Effector CD8-positive, alpha-beta T cell (primary cell): ENCODE measurements around the gene SRRM1.
"Not testable (repeated sequence)": the region's sequence is repeated elsewhere in the genome, so short reads cannot be mapped to it uniquely, and the experiment has no call there.

Experiments used
- DNase-seq: peaks from one replicate; lab custom pipeline; 2025; lab: John Stamatoyannopoulos, UW

SRRM1 gene

DNA sequence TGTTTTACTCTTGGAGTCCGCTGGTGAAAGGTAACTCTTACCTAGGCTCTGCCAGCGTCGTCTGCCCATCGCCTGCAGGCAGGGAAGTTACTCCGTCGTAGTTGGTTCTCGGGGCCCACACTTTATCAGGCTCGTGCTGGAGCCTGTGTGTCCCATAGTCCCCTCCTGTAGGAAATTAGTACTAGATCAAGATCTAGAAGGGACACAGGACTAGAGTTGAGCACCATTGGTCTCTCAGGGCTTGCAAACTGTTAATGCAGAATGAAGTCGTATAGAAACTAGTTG, 940 bp downstream of the SRRM1 start:
- DNase-seq, result no peak

DNA sequence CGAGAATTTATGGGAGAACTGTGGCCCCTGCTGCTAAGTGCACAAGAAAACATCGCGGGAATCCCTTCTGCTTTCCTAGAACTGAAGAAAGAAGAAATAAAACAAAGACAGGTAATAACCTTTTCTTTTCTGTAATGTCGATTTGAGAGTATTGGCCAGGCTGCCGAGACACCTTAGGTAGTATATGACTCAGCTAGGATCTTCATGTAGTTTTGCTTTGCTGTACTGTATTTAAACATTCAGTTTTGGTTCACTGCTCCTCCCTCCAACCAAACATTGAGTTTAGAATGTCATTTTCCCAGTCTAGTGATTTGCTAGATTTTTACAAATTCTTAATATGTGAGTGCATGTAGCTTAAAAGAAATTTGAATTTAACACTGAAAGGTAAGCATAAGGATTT, 5.8 kb downstream of the SRRM1 start:
- no peak for DNase-seq

DNA sequence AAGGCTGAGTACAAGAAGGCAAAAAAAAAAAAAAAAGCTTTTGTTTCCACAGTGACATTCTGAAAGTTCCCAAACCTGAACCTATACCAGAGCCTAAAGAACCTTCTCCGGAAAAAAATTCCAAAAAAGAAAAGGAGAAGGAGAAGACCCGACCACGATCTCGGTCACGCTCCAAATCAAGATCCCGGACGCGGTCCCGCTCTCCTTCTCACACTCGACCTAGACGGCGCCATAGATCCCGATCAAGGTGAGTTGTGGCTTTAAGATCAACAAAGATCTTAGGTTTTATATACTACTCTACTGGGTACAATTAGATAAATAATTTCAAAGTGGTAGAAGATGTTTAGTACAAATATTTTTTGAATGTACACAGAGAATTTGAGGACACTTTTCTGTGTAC, 9.3 kb downstream of the SRRM1 start:
- DNase-seq, result no peak

DNA sequence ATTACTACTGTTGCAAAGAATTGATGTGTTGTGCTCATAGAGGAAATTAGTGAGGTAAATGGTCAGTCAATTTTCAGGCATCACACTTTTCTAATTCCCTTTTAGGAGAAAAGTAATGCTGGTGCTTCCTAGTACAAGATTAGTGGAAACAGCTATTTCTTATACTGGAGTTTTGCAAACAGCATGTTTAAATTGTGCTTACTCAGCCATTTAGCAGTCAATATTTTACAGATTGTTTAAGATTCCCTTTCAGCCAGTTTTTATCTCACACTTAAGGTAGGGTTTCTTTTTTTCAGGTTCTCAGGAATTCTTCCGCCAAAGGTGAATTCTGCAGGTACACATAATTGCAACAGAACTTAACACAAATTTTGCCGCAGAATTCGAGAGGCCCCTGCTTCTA, 10.9 kb downstream of the SRRM1 start:
- no peak for DNase-seq

DNA sequence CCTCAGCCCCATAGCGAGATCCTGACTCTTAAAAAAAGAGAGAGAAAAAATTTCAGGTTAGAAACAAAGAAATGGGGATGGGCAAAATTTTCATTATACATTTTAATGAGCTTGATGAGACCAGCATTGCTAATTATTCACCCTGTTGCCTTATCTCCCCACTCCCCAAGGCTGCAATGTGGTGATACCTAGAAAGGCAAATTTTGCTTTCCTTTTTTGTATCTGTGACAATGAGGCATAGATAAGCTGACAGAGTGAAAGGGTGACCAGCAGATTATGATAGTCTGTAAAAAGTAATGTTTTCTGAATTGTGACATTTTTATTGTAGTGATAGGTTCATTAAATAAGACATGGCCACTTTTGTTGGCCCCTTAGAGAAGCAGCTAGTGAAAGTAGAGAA, 12.9 kb downstream of the SRRM1 start:
- no peak for DNase-seq

DNA sequence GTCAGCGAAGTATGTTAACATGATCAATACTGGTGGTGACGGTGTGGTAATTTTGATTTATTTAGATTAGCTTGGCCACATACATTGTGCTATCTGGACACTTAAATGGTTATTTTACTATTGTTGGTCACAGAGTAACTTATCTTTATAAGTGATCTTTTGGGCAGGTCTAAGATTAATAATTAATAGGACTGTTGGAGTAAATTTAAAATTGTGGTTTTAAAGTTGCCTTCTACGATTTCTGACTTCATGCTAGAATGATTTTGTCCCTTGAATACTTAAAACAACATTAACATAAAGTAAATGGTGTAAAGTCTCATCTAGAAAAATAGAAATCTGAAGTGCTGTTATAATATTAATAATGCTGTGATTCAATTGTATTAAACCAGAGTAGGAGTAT, 14.7 kb downstream of the SRRM1 start:
- no peak for DNase-seq

DNA sequence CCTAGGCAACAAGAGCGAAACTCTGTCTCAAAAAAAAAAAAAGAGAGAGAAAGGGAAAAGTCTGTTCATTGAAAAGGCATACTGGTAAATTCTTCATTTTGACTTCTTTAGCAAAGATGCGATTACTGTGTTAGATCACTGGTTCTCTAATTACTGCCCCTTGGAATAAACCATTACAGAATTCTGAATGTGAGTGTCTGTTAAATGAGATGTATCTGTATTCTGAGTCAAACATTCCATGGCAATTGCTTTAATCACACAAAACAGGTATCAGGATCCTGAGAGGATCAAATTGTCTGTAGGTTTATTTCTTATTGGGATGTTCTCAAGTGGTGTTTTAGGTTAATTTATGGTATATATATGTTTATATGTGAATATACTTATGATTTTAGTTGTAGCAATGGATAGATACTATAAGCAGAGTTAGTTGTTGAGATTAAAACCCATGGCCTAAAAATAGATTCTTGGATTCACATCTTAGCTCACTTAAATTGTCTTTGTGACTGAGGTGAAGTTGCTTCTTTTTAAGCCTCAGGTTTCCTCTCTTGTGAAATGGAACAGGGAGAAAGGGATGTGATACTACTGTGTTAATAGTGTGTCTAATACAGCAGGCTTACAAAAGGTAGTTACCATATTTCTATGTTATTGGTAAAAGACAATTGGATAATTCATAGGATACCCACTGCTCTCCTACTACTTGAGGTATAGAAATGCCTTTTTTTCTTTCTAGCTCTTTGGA, 16.2 kb downstream of the SRRM1 start:
- DNase-seq, result no peak

DNA sequence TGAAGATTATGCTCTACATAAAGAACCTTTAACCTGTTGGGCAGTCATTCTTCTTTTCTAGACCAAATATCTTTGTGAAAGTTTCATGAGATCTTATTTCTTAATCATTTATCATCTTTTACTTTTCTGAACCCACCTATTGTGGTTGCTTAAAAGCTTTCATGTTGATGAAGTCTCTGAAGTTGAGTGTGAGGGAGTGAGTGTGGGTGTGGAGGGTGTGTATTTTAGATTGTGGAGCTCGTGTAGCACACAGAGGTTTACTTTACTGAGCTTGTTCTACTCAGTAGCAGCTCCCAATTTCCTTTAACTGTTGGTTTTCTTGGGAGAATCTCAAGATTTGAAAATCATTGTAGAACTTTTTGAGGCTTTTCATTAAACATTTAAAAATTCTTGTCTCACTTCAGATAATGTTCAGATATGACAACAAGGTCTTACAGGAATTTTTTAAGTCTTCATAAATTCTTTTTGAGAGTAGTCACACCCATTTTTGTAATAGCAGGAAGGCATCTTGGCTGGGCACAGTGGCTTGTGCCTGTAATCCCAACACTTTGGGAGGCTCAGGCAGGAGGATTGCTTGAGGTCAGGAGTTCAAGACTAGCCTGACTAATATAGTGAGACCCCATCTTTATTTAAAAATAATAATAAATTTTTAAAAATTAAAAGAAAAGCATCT, 17.0 kb downstream of the SRRM1 start:
- no peak for DNase-seq

DNA sequence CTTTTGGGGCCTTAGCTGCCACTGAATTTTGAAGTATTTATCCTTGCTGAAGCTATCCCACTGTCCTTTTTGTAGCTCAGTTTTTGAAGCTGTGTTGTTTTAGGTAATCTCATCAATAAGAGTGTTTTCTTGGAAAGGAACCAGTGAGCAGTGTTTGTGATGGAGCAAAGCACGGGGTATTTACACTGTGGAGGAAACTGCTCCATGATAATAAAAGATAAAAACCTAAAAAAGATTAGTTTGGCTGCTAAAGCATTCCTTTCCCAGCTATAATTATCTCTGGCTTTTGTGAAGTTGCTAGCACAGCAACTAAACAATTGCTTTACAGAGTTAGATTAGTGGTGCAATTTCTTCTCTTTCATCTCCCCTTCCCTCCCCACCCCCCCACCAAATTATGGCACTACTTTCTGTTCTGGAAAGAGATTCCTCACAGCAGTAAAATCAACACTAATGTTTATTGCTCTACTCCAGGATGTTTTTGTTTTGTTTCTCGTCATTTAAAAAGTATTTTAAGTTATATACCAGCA, 21.5 kb downstream of the SRRM1 start:
- DNase-seq, result no peak

DNA sequence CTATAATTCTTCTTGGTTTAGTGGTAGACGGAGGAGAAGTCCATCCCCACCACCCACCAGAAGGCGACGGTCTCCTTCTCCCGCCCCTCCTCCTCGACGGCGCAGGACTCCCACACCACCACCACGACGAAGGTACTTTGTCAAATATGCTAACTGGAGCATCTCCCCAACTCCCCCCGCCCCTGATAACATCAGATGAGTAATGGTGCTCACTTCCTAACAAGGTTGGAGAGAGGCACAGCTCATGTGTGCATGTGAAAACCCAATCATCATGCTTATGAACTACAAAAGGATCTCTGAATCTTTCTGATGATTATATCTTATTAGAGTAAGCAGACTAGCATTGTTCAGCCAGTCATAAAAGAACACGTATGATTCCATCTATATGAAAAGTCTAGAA, 23.7 kb downstream of the SRRM1 start:
- no peak for DNase-seq

DNA sequence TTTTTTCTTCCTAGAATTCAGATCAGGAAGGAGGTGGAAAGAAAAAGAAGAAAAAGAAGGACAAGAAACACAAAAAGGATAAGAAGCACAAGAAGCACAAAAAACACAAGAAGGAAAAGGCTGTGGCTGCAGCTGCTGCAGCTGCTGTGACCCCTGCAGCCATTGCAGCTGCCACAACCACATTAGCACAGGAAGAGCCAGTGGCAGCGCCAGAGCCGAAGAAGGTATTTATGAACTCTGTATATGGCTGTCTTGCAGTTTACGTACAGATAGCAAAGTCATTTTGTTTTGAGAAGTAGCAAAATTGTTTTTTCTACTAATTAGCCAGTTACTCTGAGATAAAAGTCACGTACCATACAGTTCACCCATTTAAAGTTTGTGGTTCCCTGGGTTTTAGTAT, 28.3 kb downstream of the SRRM1 start:
- DNase-seq, result not testable (repeated sequence)

DNA sequence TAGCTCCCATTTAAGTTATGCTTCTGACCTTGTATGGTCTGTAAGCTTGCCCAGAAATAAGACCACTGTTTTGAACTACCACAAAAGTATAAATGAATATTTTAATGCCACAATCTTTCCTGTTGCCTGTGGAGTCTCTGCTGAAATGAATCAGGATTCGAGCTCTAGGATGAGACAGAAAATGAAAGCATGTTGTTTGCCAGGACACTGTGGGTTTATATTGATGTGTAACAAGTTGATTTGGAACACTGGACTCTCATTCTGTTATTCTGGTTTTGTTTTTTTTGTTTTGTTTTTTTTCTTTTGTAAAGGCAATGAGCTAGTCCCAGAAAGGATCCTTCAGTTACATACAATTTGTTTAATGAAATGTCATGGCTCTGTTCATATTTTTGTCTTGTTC, 29.6 kb downstream of the SRRM1 start:
- DNase-seq, result not testable (repeated sequence)

DNA sequence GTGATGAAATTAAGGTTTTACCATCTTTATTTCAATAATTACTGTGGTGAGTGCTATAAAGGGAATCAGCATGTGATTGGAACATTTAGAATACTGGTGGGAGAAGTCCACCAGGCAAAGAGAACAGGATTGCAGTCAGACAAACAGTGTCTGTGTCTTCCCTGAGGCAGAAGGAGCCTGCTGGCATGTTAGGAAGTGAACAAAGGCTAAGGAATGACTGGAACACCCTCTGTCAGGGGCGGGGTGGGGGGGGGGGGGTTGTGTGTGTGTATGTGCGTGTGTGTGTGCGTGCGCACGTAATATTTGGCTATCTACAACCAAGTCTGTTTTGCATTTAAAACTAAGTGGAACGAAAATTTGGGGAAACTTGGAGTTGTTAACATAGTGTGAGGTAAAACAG, 30.2 kb downstream of the SRRM1 start:
- DNase-seq, result no peak

DNA sequence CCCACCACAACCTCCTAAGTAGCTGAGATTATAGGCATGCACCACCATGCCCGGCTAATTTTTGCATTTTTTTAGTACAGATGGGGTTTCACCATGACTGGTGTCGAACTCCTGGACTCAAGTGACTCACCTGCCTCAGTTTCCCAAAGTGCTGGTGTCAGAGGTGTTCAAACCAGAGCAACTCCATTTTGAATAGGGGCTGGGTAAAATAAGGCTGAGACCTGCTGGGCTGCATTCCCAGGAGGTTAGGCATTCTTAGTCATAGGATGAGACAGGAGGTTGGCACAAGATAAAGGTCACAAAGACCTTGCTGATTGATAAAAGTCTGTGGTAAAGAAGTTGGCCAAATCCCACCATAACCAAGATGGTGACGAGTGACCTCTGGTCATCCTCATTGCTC, 35.3 kb downstream of the SRRM1 start:
- DNase-seq, result not testable (repeated sequence)

DNA sequence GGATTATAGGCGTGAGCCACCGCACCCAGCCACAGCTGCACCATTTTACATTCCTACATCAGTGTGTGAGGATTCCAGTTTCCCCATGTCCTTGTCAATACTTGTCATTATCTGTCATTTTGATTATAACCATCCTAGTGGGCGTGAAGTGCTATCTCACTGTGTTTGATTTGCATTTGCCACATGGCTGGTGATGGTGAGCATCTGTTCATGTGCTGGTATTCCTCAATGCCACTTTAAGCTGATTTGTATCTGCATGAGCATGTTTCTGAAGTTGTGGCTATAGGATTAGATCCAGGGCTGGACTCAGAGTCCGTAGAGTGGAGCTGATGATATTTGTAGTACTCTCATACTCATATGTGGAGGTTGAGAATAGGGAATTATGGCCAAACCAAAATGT, 36.6 kb downstream of the SRRM1 start:
- no peak for DNase-seq

DNA sequence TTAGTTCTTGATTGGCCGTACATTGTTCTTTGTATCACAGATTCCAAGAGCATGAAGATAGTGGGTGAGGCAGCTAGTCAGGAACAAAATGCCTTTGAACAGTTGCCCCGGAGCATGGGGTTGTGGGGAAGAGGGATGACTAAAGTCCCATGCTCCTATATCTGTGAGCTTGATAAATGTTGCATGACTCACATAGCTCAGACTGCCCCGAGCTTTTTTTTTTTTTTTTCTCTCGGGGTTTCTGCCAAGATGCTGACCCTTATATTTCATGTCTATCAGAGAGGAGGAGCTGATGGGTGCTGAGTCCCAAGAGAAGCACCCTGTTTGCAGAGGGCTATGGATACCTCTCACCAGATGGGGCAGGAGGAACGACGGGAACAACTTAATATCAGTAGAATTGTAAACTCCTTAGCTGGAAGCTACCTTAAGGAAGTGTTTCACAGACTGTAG, 40.6 kb downstream of the SRRM1 start:
- no peak for DNase-seq

DNA sequence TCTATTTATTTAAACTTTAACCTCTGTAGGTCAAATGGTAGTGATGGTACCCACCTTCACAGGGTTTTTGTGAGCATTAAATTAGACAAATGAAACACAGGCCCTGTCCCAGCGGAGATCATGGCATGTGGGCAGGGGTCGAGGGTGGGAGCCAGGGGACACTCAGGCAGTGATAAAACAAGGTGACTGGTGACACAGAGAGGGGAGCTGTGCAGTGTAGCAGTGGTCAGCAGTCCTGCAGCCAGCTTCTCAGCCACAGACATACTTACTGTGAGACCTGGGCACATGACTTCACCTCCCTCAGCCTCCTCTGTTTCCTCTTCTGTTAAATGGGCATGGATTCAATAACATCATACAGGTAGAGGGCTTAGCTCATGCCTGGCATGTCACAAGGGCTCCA, 44.9 kb downstream of the SRRM1 start:
- no peak for DNase-seq

DNA sequence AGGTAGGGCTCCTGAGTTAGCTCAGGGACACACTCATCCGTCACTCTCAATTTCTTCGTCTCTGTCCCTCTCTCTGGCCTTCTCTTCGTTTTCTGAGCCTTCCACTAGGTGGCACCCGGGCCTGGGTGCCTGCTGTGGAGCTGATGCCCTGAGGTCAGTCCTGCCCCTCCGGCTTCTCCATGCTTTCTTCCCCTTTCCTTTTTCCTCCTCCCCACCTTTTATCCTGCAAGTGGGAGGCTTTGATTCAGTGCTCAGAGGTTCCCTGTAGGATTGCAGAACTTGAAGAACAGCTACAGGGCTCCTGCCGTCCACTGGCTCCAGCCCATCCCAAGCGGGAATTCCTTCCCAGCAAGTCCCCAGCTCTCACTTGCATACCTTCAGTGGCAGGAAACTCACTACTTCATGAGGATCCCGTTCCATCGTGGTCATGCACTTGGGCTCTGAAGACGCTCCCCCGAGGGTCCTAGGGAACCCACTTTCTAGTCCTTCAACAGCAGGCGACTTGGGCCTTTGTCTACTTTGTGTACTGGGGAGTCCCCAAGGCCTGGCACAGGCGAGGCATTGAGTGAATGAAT, 45.6 kb downstream of the SRRM1 start:
- DNase-seq, result peak; percentile 33

DNA sequence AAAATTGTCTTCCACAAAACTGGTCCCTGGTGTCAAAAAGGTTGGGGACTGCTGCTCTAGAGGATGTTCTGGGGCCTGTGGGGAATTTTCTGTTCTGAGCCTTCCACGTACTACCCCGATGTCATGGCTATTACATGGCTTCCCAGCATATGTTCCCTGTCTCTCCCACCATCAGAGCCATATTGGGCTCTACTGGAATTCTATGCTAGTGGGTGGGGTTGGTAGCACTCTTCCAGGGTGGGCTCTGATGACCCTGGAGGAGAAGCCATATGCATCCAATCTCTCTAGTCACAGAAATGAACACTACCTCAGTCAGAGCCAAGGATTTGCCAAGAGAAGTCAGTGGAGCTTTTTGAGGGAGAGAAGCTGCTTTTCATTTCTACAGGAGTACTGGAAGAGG, 47.9 kb downstream of the SRRM1 start:
- DNase-seq, result no peak

DNA sequence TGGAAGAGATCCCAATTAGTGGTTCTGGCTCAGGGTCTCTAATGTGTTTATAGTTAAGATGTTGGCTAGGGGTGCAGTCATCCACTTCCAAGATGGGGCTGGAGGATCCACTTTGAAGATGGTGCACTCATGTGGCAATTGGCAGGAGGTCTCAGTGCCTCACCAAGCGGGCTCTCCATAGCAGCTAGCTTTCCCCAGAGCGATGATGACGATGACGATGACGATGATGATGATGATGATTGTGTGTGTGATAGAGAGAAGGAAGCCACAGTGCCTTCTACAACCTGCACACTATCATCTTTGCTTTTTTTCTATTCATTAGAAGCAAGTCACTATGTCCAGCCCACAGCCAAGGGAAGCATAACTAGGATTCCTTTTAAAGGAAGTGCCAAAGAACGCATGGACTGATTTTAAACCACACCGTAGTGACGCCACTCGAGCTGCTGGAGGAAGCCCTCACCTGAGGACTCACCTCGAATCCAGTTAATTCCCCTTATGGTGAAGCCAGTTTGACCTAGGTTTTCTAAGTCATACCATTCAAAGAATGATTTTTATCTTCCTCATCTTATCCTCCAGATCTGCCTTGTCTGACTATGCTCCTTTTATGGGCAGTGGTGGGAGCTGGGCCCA, 49.4 kb downstream of the SRRM1 start:
- no peak for DNase-seq

DNA sequence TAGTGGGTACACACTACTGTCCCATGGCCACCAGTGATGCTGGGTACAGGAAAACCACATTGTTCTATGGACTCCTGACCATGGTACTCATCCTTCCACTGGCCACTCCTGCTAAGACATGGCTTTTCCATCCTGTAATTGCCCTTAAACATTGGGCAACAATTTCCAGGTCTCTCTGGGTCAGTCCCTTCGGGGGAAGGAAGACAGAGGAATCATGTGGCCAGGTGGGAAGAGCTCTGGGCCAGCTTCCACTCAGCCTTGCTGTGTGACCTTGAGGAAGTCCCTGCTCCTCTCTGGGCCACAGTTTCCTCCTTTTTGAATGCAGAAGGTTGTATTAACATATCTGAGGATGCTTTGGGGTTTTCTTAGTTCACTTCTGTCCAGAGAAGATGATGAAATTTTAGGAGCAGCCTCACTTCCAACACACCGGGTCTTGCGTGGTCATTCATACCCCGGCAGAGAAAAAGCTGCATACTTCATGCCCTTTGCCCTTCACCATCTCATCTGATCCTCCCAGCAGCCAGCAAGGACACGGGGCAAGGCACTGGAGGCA, 50.8 kb downstream of the SRRM1 start:
- DNase-seq, result no peak

DNA sequence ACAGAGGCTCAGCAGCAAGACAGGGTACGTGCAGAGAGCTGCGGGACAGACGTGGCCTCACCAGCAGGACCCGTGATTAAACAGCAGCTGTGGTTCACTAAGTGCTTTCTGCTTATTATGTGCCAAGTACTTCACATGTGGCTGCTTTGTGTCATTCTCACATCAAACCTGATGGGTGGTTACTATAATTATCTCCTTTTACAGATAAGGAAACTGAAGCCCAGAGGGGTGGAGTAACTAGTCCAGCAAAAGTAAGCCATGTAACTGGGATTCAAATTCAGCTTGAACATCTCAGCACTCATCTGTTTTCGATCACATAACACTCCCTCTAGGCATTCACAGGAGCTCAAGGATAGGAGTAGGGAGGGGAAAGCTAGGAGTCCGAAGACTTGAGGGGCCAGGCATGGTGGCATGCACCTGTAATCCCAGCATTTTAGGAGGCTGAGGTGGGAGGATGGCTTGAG, 51.3 kb downstream of the SRRM1 start:
- no peak for DNase-seq
